Lower leg skin (tissue), 4 donors: ENCODE results near the gene SPATA21. TPM values are rescaled to one million over a fixed set of nuclear protein-coding genes. Genes with fewer than 3 reads are reported as not detected.

Experiments
- DNase-seq, 2 donors: peaks; one replicate each; pipeline ENCODE4 v3.0.0-alpha.2; 2019; ENCODE audit warnings: low spot score in 2 of 2
- H3K4me3 ChIP-seq: fragments of 200-600 bp; sonication (generic); 2 replicates; pipeline ENCODE4 v1.5.1; 2017; ENCODE audit warnings: mild to moderate bottlenecking, low read depth; ENCODE audit not compliant: poor library complexity, severe bottlenecking
- POLR2A ChIP-seq, 2 donors: fragments of 450-650 bp; IDR thresholded peaks; one replicate each; pipeline ENCODE4 v1.6.1; 2016 to 2017; ENCODE audit warnings: antibody characterized with exemption in 2 of 2, mild to moderate bottlenecking in 1 of 2, moderate library complexity in 1 of 2
- WGBS, 2 donors: methylation state at CpG; one replicate each; pipeline ENCODE4 v1.1.5; 2018; 5-methylcytosine and 5-hydroxymethylcytosine counted together
- intact Hi-C: fragments of 100-400 bp; cut with DNase I; formaldehyde crosslinking; loops from one replicate; pipeline ENCODE4 v1.15.0; 2023; ENCODE audit warnings: low total_unique reads
- total RNA-seq, 4 donors: library from RNA; depleted of rRNA; stranded (reverse); fragments of >200 nt; gene quantifications; one replicate each; pipeline ENCODE4 v1.1.0, GENCODE V29; 2016
- TF ChIP-seq, protein P1 (sequence below), 3 donors: fragments of 450-650 bp; IDR thresholded peaks; one replicate each; pipeline ENCODE4 v1.5.1; 2016; ENCODE audit warnings: antibody characterized with exemption in 3 of 3, mild to moderate bottlenecking in 3 of 3, moderate library complexity in 2 of 3

SPATA21 gene
- total RNA-seq, 4 donors from 2014 or later: not detected

DNA sequence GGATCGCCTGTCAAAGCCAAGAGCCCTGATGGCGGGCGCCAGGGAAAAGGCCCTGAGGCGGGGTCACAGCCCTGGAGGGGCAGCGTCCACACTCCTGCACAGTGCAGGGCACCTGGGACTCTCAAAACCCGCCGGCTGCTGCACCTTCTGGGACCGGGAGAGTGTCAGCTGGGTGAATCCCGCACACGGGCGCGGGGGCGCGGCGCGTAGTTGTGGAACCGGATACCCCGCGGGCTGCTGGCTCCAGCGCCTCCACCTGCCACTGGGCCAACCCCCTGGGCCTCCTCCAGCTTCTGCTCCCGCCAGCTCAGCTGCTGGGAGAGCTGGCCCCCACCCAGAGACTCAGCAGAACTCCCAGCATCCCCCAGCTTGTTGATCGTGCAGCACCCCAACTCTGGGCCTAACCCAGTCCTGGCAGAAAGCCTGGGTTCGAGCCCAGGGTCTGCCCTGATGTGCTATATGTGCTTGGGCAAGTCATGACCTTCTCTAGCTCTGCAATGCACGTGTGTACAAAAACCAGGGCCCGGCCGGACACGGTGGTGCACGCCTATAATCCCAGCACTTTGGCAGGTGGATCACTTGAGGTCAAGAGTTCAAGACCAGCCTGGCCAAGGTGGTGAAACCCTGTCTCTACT is 37.1 kb upstream of the SPATA21 start:
- 92 to 96% methylated on average over 28 of the region's 28 CpGs for WGBS, 2 donors
- intact Hi-C loops: no loop called here
- DNase-seq: no peak
- TF ChIP-seq, protein P1, sequence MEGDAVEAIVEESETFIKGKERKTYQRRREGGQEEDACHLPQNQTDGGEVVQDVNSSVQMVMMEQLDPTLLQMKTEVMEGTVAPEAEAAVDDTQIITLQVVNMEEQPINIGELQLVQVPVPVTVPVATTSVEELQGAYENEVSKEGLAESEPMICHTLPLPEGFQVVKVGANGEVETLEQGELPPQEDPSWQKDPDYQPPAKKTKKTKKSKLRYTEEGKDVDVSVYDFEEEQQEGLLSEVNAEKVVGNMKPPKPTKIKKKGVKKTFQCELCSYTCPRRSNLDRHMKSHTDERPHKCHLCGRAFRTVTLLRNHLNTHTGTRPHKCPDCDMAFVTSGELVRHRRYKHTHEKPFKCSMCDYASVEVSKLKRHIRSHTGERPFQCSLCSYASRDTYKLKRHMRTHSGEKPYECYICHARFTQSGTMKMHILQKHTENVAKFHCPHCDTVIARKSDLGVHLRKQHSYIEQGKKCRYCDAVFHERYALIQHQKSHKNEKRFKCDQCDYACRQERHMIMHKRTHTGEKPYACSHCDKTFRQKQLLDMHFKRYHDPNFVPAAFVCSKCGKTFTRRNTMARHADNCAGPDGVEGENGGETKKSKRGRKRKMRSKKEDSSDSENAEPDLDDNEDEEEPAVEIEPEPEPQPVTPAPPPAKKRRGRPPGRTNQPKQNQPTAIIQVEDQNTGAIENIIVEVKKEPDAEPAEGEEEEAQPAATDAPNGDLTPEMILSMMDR (IDR thresholded peaks at IDR 0.05): no peak
- TF ChIP-seq POLR2A (IDR thresholded peaks at IDR 0.05): no peak
- H3K4me3 ChIP-seq: no peak overlapping the region

DNA sequence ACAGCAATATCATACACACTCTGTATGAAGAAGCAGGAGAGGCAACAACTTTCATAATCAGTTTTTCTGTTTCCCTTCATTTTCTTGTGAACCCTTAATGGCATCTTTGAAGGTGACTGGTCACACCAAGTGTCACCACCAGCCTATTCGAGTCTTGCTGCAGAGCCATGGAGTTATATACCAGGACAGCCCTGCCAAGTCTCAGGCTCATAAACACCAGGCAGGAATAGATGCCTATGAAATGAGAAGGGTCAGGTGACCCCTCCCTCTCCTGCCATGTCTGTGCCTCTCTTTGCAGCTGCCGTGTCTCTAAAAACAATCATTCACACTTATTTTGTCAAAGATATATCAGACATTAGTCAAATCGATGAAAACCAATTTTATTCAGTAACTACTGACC is 31.3 kb upstream of the SPATA21 start:
- DNase-seq: no peak

DNA sequence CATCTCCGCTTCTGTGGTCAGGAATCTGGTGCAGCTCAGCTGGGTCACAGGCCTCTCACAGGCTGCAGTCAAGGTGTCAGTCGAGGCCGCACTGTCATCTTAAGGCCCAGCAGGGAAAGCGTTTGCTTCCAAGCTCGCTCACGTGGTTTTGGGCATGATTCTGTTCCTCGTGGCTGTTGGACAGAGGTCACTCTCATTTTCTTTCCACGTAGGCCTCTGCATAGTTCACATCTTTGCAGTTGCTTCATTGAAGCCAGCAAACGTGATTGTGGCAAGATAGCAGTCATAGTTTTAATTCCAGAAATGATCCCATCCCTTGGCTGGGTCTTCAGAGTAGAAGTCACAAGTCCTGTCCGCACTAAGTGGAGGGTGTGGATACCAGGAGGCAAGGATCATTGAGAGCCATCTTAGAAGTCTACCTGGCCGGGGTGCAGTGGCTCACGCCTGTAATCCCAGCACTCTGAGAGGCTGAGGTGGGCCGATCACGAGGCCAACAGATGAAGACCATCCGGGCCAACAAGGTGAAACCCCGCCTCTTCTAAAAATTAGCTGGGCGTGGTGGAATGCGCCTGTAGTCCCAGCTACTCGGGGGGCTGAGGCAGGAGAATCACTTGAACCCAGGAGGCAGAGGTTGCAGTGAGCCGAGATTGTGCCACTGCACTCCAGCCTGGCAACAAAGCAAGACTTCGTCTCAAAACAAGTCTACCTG is 27.8 kb upstream of the SPATA21 start:
- intact Hi-C loops: no loop called here
- H3K4me3 ChIP-seq: no peak overlapping the region
- TF ChIP-seq POLR2A (IDR thresholded peaks at IDR 0.05): no peak
- TF ChIP-seq, protein P1 (IDR thresholded peaks at IDR 0.05): no peak
- WGBS, 2 donors: 92% methylated on average over 21 of the region's 21 CpGs
- no peak for DNase-seq

More for the DNA sequence above, 31.3 kb upstream of the SPATA21 start:
- intact Hi-C loops: no loop called here
- H3K4me3 ChIP-seq: no peak overlapping the region
- TF ChIP-seq, protein P1 (IDR thresholded peaks at IDR 0.05): no peak
- no peak for TF ChIP-seq POLR2A (IDR thresholded peaks at IDR 0.05)
- WGBS, 2 donors: 74 to 90% methylated on average over 3 of the region's 3 CpGs

DNA sequence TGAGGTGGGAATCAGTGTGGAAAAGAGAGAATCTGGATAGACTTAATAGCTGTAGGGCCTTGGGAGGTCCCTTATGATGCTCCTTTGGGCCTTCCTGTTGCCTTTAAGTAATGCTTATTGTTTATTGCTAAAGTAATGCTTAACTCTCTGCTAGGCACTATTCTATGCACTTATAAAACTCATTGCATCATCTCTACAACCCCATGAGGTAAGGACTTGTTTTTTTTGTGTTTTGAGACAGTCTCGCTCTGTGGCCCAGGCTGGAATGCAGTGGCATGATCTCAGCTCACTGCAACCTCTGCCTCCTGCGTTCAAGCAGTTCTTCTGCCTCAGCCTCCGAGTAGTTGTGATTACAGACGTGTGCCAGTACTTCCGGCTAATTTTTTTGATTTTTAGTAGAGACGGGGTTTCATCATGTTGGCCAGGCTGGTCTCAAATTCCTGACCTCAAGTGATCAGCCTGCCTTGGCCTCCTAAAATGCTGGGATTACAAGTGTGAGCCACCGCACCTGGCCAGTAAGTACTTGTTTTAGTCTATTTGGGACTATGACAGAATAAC is 25.6 kb upstream of the SPATA21 start:
- no peak overlapping the region for H3K4me3 ChIP-seq
- no peak for DNase-seq
- 94 to 96% methylated on average over 7 of the region's 7 CpGs for WGBS, 2 donors
- intact Hi-C loops: no loop called here
- TF ChIP-seq, protein P1 (IDR thresholded peaks at IDR 0.05): no peak
- TF ChIP-seq POLR2A (IDR thresholded peaks at IDR 0.05): no peak

DNA sequence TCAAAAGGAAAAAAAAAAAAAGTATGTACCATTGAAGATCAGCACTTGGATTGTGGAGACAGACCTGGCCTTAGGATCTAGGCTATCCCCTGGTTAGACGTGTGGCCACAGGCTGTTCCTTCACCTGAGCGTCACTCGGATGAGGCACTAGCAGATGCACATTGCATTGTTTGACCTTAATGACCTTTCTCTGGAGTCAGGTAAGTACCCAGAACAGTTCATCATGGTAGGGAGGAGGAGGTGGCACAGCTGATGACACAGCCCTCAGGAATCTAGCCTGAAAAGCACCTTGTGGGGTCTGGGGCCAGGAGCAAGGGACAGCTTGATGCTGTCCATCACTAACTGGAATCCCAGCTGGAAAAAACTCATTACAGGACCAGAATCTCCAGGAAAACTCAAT is 24.5 kb upstream of the SPATA21 start:
- 89 to 97% methylated on average over 3 of the region's 3 CpGs for WGBS, 2 donors
- intact Hi-C loops: no loop called here
- TF ChIP-seq, protein P1 (IDR thresholded peaks at IDR 0.05): no peak
- no peak for TF ChIP-seq POLR2A (IDR thresholded peaks at IDR 0.05)
- DNase-seq: no peak
- no peak overlapping the region for H3K4me3 ChIP-seq
